Stomach smooth muscle (tissue), 2 donors: ENCODE measurements around the gene EPHA1.

Source experiments
- H3K27ac ChIP-seq: one replicate; pipeline ENCODE4 v1.7.0; 2013; ENCODE audit warnings: mild to moderate bottlenecking, low read length, inconsistent platforms
- H3K27me3 ChIP-seq, 2 donors: one replicate each; pipeline ENCODE4 v1.7.0; 2013; ENCODE audit warnings: low read length in 2 of 2; ENCODE audit not compliant: insufficient read depth in 2 of 2, control insufficient read depth in 1 of 2
- H3K36me3 ChIP-seq, 2 donors: one replicate each; pipeline ENCODE4 v1.7.0; 2013; ENCODE audit warnings: low read length in 2 of 2; ENCODE audit not compliant: control insufficient read depth in 2 of 2, insufficient read depth in 2 of 2
- H3K4me1 ChIP-seq: one replicate; pipeline ENCODE4 v1.7.0; 2013; ENCODE audit warnings: low read length; ENCODE audit not compliant: control insufficient read depth, insufficient read depth
- H3K4me3 ChIP-seq, 2 donors: one replicate each; pipeline ENCODE4 v1.7.0; 2013; ENCODE audit warnings: low read length in 2 of 2
- H3K9ac ChIP-seq, 2 donors: one replicate each; pipeline ENCODE4 v1.7.0; 2013; ENCODE audit warnings: low read length in 2 of 2, mild to moderate bottlenecking in 1 of 2
- H3K9me3 ChIP-seq, 2 donors: one replicate each; pipeline ENCODE4 v1.7.0; 2013; ENCODE audit warnings: low read length in 2 of 2; ENCODE audit not compliant: control insufficient read depth in 2 of 2
- donor health status: healthy.
- donor health status: Pancreatic carcinoma.

The EPHA1 gene

DNA sequence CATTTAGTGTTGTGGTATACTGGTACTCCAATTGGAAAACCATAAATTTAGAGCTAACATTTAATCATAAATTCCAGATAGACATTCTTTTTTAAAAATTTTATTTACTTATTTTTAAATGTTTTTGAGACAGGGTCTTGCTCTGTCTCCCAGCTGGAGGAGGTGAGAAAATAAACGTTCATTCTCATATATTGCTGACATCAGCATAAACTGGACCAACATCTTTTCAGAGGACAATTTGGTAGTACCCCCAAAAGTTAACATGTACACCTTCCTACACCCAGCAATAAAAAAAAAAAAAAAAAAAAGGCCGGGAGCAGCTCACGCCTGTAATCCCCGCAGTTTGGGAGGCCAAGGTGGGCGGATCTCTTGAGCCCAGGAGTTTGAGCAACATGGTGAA is 39.8 kb upstream of the EPHA1 start:
- Histone ChIP-seq H3K4me1 (no peaks in the 10 kb centered on the region), H3K4me3 (no peak overlapping the region), H3K27me3 (no peaks in the 10 kb centered on the region), H3K36me3 (no peaks in the 10 kb centered on the region), H3K9ac (no peak overlapping the region), H3K9me3 (no peaks in the 10 kb centered on the region), H3K27ac (no peak overlapping the region)

DNA sequence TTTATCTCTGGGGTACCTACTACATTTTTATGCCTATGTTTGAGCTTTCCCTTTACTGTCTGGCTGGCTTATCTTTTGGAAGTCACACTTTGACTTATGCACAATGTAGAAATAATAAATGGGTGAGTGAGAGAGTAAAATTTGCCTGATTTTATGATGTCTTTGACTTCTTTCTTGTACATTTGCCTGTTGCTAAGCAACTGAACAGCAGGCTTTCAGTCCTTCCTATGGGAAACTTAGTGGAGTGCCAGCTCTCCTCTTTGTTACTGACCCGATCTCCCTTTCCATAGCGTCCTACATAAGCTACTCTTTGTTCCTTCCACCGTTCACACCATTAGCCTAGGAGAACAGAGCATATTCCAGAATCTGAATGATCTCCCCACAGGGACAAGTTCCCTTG is 38.8 kb upstream of the EPHA1 start:
- no peaks in the 10 kb centered on the region for H3K36me3 ChIP-seq
- H3K9ac ChIP-seq, result no peak overlapping the region
- no peaks in the 10 kb centered on the region for H3K4me1 ChIP-seq

DNA sequence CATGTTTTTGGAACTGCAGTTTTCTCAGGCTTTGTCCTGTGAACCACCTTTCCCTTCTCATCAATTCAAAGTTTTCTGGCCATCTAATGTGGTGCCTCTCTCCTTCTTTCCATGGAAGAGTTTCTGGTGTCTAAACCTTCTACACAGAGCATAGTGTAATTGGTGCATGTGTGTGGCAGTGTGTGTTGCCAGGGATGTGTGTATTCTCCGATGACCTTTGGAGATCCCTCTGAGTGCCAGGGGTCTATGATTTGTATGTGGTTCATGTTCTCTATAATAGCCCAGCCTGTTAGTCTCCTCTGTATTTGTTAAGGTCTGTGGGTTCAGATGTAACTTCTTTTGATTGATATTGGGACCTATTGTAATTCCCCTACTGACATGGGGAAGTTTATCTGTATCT is 36.1 kb upstream of the EPHA1 start:
- Histone ChIP-seq H3K9me3 (no peaks in the 10 kb centered on the region), H3K36me3 (no peaks in the 10 kb centered on the region), H3K27ac (no peak overlapping the region), H3K9ac (no peak overlapping the region), H3K4me3 (no peak overlapping the region), H3K4me1 (no peaks in the 10 kb centered on the region), H3K27me3 (no peaks in the 10 kb centered on the region)

More for the DNA sequence above, 38.8 kb upstream of the EPHA1 start:
- H3K27ac ChIP-seq, result no peak overlapping the region
- no peak overlapping the region for H3K4me3 ChIP-seq
- no peaks in the 10 kb centered on the region for H3K9me3 ChIP-seq
- no peaks in the 10 kb centered on the region for H3K27me3 ChIP-seq

DNA sequence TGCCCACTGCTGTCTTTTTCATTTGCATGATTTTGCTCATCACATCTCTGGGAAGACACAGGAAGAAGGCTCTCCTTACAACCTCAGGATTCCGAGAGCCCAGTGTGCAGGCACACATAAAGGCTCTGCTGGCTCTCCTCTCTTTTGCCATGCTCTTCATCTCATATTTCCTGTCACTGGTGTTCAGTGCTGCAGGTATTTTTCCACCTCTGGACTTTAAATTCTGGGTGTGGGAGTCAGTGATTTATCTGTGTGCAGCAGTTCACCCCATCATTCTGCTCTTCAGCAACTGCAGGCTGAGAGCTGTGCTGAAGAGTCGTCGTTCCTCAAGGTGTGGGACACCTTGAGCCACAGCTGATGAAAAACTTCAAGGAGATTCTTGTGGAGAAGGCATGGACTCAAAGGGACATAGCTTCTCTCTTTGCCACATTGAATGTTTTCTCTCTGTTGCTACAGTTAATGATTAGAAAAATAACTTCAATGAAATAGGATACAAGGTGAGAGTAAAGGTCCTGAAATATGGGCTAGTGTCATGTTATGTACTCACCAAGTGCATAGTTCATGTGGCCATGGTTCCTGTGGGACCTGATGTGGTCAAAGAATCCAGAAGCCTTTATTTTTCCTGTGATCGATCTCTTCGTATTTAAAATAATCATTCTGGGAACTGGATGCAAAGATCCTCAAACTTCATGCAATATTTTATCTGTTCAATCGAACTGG is 35.6 kb upstream of the EPHA1 start:
- Histone ChIP-seq H3K36me3 (no peaks in the 10 kb centered on the region), H3K27me3 (no peaks in the 10 kb centered on the region), H3K4me1 (no peaks in the 10 kb centered on the region), H3K9me3 (no peaks in the 10 kb centered on the region), H3K9ac (no peak overlapping the region), H3K27ac (no peak overlapping the region), H3K4me3 (no peak overlapping the region)

DNA sequence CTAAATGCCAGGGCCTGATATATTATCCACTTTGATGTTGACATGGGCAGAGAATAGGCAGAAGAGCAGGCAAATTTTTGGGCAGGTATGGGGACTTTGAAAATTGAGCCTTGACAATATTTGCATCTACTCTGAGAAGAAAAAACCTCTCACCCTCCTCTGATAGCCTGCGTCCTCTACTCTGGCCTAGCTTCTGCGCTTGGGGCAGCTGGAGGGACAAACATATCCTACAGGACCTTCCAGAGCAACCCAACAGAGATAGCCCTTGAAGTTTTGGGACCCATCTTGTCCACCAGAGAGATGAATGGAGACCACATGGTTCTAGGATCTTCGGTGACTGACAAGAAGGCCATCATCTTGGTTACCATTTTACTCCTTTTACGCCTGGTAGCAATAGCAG is 34.5 kb upstream of the EPHA1 start, which contains the start of gene TAS2R60:
Gene TAS2R60, plus strand, starts transcription at position 301 of the 400 bp plus-strand sequence. Its CDS starts 0 bp downstream, at position 301.
- Histone ChIP-seq H3K27me3 (no peaks in the 10 kb centered on the region), H3K4me3 (no peak within 1 kb of the TSS), H3K9me3 (no peaks in the 10 kb centered on the region), H3K27ac (no peak within 1 kb of the TSS), H3K9ac (no peak within 1 kb of the TSS), H3K4me1 (no peaks in the 10 kb centered on the region), H3K36me3 (no peaks in the 10 kb centered on the region)

DNA sequence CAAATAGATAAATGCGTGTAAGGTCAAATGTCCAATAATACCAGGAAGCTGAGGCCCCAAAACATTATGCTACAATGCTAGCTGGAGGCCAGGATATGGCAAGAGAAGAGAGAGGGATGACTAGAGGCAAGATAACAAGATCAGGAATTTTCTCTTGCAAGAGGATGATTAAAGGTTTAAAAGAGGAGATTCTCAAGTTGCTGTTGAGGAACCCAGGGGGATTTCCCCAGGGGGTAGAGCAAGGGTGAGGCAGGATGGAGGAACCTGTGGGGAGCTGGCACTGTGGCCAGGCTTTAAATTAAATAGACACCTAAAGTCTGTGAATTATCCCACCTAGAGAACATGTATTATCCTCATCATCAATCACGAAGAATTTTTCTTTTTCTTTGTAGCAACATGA is 31.2 kb upstream of the EPHA1 start:
- Histone ChIP-seq H3K9ac (no peak overlapping the region), H3K4me1 (no peaks in the 10 kb centered on the region), H3K4me3 (no peak overlapping the region), H3K27me3 (no peaks in the 10 kb centered on the region), H3K9me3 (no peaks in the 10 kb centered on the region), H3K27ac (no peak overlapping the region), H3K36me3 (no peaks in the 10 kb centered on the region)

DNA sequence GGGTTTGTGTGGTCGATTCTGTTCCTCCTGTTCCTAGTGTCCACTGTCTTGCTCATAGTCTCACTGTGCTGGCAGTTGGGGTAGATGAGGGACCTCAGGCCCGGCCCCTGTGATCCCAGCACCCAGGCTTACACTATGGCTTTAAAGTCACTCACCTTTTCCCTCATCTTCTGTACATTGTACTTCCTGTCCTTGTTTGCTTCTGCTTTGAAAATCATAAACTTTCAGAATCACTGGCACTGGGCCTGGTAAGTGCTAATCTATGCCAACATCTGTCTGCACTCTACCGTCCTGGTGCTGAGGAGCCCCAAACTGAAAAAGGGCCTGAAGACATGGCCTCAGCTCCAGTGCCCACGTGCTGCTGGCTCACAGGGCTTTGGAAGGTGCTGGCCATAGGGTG is 28.9 kb upstream of the EPHA1 start:
- Histone ChIP-seq H3K4me3 (no peak overlapping the region), H3K27me3 (no peaks in the 10 kb centered on the region), H3K4me1 (no peaks in the 10 kb centered on the region), H3K9ac (no peak overlapping the region), H3K9me3 (no peaks in the 10 kb centered on the region), H3K36me3 (no peaks in the 10 kb centered on the region), H3K27ac (no peak overlapping the region)

DNA sequence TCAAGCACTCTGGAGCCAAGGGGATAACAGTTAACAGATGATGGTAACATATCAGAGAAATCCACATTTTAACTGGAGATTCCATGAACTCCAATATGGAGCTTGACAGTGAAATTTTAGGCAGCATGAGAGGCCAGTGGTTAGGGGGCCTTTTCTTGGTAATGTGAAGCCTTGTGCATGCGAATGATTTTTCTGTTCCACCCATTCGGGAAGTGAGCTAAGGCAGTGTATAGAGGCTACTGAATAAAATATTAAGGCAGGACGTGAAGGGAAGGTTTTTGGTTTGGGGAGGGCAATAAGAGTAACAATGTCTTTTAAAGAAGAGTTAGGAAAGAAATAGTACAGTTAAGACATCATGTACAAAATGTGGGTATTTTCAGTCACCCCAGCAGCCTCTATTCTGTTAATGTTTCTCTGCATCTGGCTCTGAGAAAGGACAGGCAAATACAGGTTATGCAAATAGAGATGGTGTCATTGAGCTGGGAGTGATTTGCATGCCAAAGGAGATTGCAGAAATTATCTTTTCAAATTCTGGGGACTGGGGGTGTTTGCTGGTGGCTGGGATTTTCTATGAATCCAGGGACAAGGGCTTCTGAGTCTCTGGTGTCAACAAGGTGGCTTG is 27.8 kb upstream of the EPHA1 start:
- Histone ChIP-seq H3K27ac (no peak overlapping the region), H3K4me3 (no peak overlapping the region), H3K9me3 (no peaks in the 10 kb centered on the region), H3K4me1 (no peaks in the 10 kb centered on the region), H3K9ac (no peak overlapping the region), H3K36me3 (no peaks in the 10 kb centered on the region), H3K27me3 (no peaks in the 10 kb centered on the region)

DNA sequence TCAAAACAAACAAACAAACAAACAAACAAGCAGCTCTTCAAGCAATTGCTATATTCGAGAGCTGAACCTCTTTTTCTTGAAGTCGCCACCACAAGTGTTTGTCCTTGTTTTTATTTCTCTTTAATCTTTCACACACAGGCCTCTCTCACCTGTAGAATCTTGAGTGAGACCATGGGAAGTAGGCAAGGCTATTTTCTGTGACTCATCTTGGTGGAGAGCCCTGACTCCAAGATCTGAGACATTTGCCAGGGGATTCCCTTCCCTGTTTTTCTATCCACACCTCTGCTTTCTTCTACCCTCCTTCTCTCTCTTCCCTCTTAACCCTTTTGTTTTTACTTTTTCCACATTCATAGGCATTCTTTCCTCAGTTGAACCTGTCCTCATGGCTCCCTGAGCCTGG is 26.6 kb upstream of the EPHA1 start:
- Histone ChIP-seq H3K9me3 (no peaks in the 10 kb centered on the region), H3K27me3 (no peaks in the 10 kb centered on the region), H3K9ac (no peak overlapping the region), H3K4me1 (no peaks in the 10 kb centered on the region), H3K36me3 (no peaks in the 10 kb centered on the region), H3K27ac (no peak overlapping the region), H3K4me3 (no peak overlapping the region)

DNA sequence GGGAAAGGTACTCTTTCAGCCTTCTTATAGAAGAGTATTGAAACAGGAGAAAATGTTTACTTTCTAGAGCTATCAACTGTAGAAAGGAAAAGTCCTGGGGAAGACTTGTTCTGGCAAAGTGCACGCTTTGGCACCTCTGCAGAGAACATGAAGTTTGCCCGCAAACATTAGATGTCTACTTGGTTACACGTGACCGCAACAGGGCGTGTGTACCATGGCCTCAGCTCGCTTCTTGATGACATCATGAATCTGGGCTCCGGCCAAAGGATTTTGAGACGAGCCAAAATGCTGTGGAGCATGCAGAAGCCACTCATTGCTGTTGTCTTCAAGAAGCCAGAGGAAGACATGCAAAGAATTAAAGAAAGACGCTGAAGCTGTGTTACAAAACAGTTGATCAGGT is 26.0 kb upstream of the EPHA1 start:
- Histone ChIP-seq H3K4me1 (no peaks in the 10 kb centered on the region), H3K27me3 (no peaks in the 10 kb centered on the region), H3K27ac (no peak overlapping the region), H3K4me3 (no peak overlapping the region), H3K9me3 (no peaks in the 10 kb centered on the region), H3K9ac (no peak overlapping the region), H3K36me3 (no peaks in the 10 kb centered on the region)

DNA sequence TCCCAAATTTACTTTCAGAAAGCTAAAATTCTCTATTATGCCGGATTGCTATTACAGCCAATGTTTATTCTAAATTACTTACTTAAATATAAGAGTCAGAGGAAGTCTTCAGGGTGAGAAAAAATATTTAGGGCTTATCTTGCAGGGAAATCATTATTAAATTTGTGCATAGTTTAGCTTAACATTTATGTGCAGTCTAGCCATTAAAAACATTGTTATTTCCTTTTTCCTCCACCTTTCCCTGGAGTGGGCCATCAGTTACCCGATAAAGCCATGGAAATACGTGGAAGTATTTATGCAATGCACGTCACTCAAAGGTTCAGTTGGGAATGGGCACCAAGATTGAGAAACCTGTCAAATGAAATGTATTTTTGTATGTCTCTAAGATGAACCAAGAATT is 25.1 kb upstream of the EPHA1 start:
- Histone ChIP-seq H3K4me3 (no peak overlapping the region), H3K4me1 (no peaks in the 10 kb centered on the region), H3K9ac (no peak overlapping the region), H3K27me3 (no peaks in the 10 kb centered on the region), H3K9me3 (no peaks in the 10 kb centered on the region), H3K36me3 (no peaks in the 10 kb centered on the region), H3K27ac (no peak overlapping the region)
